ENCODE measurements around the gene AKAP13. TPM values are rescaled to one million over a fixed set of nuclear protein-coding genes. Genes with fewer than 3 reads are reported as not detected.

The AKAP13 gene
- total RNA-seq, 1 experiment from 2014 or later, result 47.3 TPM

DNA sequence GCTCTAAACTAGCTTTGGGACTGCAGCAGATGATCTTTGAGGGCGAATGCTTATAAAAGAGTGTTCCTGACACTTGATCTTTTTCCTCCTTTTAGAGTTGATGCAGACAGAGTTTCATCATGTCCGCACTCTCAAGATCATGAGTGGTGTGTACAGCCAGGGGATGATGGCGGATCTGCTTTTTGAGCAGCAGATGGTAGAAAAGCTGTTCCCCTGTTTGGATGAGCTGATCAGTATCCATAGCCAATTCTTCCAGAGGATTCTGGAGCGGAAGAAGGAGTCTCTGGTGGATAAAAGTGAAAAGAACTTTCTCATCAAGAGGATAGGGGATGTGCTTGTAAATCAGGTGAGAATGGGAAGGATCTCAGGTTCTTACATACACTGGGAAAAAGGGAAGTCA, 338.6 kb downstream of the AKAP13 start:
- Histone ChIP-seq H3K4me1 (ENCODE audit: insufficient read depth, low read length) (no peaks in the 10 kb centered on the region), H2AK5ac (ENCODE audit: insufficient read length, low read length) (no peak overlapping the region), H4K91ac (ENCODE audit: insufficient read length, low read depth, low read length) (no peak overlapping the region), H3K9me3 (ENCODE audit: control insufficient read depth, low read depth, low read length) (no peaks in the 10 kb centered on the region), H4K8ac (replicated peaks; ENCODE audit: insufficient read length, low read depth, low read length) (no peak overlapping the region), H3T11ph (ENCODE audit: low read length) (no peak overlapping the region), H2AFZ (ENCODE audit: low read length) (no peak overlapping the region), H2BK20ac (ENCODE audit: low read depth, low read length, poor library complexity, severe bottlenecking) (no peak overlapping the region), H3K79me1 (ENCODE audit: insufficient read depth, low read depth, low read length, poor library complexity, severe bottlenecking) (no peaks in the 10 kb centered on the region), H3K4ac (ENCODE audit: low read depth, low read length) (no peak overlapping the region), H3K27ac (ENCODE audit: insufficient read length, low read depth, low read length) (no peak overlapping the region), H3K56ac (ENCODE audit: insufficient read length, low read depth, low read length) (no peak overlapping the region), H3K14ac (ENCODE audit: insufficient read depth, low read length) (no peak overlapping the region), H2BK12ac (ENCODE audit: insufficient read length, low read depth, low read length) (no peak overlapping the region), H4K20me1 (ENCODE audit: control insufficient read depth, insufficient read depth, insufficient read length) (no peaks in the 10 kb centered on the region), H3K79me2 (ENCODE audit: insufficient read depth, low read length) (no peaks in the 10 kb centered on the region), H3K27me3 (ENCODE audit: insufficient read depth, low read length) (no peaks in the 10 kb centered on the region), H2BK120ac (ENCODE audit: low read depth, low read length, poor library complexity, severe bottlenecking) (no peak overlapping the region), H2BK15ac (ENCODE audit: low read depth, low read length) (no peak overlapping the region), H3K9ac (ENCODE audit: extremely low read depth, insufficient read length, low read length) (no peak overlapping the region), H4K5ac (ENCODE audit: insufficient read length, low read depth, low read length) (no peak overlapping the region), H3K23ac (ENCODE audit: insufficient read length, low read depth, low read length) (no peak overlapping the region), H3K18ac (ENCODE audit: insufficient read length, low read depth, low read length) (no peak overlapping the region), H3K23me2 (ENCODE audit: insufficient read length, low read depth, low read length, poor library complexity, severe bottlenecking) (no peaks in the 10 kb centered on the region), H3K4me2 (ENCODE audit: insufficient read depth, insufficient read length, low read length) (no peak overlapping the region), H2BK5ac (ENCODE audit: insufficient read length, low read length) (no peak overlapping the region)
- TF ChIP-seq, protein P1, sequence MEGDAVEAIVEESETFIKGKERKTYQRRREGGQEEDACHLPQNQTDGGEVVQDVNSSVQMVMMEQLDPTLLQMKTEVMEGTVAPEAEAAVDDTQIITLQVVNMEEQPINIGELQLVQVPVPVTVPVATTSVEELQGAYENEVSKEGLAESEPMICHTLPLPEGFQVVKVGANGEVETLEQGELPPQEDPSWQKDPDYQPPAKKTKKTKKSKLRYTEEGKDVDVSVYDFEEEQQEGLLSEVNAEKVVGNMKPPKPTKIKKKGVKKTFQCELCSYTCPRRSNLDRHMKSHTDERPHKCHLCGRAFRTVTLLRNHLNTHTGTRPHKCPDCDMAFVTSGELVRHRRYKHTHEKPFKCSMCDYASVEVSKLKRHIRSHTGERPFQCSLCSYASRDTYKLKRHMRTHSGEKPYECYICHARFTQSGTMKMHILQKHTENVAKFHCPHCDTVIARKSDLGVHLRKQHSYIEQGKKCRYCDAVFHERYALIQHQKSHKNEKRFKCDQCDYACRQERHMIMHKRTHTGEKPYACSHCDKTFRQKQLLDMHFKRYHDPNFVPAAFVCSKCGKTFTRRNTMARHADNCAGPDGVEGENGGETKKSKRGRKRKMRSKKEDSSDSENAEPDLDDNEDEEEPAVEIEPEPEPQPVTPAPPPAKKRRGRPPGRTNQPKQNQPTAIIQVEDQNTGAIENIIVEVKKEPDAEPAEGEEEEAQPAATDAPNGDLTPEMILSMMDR (conservative IDR thresholded peaks at IDR 0.05), result no peak
- H3K36me3 Mint-ChIP-seq (ENCODE audit: insufficient read depth in 1 of 3, low read depth in 3 of 3), result peaks cover 3 to 55% (median 52%) of the 10 kb centered on the region in 3 experiments; a peak in 6 of 7 replicates
- no peaks in the 10 kb centered on the region for H3K27me3 Mint-ChIP-seq (ENCODE audit: low read depth)
- no peaks in the 10 kb centered on the region for H3K9me3 Mint-ChIP-seq
- H3K27ac Mint-ChIP-seq, result no peak overlapping the region; a peak in 1 of 7 replicates
- no peak overlapping the region for H3K4me3 Mint-ChIP-seq
- WGBS (ENCODE audit: extremely low coverage, insufficient read length, low lambda C conversion rate), result no CpG with 5 or more reads among the region's 4 CpGs
- peaks cover 6% of the 10 kb centered on the region in 2 experiments; a peak in 3 of 4 replicates for H3K4me1 Mint-ChIP-seq
- DNase-seq, result no peak
